ENCODE results near the gene RNF145. TPM values are rescaled to one million over a fixed set of nuclear protein-coding genes. Genes with fewer than 3 reads are reported as not detected.

Gene RNF145
- total RNA-seq, 2 donors from 2014 or later, result 38.6 to 50.5 TPM

DNA sequence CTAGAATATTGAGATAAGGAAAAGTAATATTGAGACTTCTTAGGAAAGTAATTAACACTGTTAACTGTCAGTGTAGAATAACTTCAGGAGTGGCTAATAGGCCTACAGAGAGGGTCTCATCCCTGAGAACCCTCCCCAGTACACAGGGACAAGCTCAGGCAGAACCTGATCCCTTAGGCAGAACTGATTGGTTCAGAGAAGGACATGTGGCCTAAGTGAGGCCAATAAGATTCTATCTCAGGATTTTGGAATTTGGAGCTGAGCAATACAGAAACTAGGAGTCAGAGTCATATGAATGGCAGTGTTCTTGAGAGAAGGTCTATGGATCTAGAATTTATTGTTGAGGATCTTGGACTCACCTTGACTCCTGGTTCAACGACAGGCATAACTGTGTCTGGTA lies 42.8 kb upstream of the RNF145 start:
- Histone ChIP-seq H3K4me1 (replicated peaks) (no peaks in the 10 kb centered on the region), H3K36me3 (no peaks in the 10 kb centered on the region), H3K9me3 (no peaks in the 10 kb centered on the region), H3K27me3 (replicated peaks; ENCODE audit: insufficient read depth) (no peaks in the 10 kb centered on the region), H3K4me3 (no peak overlapping the region), H3K27ac (no peak overlapping the region)
- DNase-seq (ENCODE audit: low spot score), result no peak
- 93% methylated on average over 1 of the region's 1 CpG for WGBS
- no peak for TF ChIP-seq POLR2A (IDR thresholded peaks at IDR 0.05)
- TF ChIP-seq, protein P1, sequence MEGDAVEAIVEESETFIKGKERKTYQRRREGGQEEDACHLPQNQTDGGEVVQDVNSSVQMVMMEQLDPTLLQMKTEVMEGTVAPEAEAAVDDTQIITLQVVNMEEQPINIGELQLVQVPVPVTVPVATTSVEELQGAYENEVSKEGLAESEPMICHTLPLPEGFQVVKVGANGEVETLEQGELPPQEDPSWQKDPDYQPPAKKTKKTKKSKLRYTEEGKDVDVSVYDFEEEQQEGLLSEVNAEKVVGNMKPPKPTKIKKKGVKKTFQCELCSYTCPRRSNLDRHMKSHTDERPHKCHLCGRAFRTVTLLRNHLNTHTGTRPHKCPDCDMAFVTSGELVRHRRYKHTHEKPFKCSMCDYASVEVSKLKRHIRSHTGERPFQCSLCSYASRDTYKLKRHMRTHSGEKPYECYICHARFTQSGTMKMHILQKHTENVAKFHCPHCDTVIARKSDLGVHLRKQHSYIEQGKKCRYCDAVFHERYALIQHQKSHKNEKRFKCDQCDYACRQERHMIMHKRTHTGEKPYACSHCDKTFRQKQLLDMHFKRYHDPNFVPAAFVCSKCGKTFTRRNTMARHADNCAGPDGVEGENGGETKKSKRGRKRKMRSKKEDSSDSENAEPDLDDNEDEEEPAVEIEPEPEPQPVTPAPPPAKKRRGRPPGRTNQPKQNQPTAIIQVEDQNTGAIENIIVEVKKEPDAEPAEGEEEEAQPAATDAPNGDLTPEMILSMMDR (IDR thresholded peaks at IDR 0.05), result no peak
- TF ChIP-seq POLR2AphosphoS5 (IDR thresholded peaks at IDR 0.05), result no peak
- intact Hi-C loops (cut with DNase I), result no loop called here

DNA sequence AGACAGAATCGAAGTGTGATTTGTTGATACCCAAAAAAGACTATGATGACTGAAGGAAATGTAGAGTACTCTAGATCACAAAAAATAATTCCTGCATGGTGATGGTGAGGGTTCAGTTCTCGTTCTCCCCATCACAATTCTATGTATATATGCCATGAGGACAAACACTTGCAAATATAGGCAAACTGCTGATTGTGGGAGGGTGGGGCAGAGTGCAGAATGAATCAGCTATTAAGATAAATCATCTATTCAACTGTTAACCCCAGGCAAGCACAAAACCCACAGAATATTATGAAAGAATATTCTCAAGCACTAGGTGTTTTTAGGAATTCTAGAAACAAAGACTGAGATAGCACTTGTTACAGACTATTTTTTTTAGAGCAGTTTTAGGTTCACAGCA lies 39.8 kb upstream of the RNF145 start:
- intact Hi-C loops (cut with DNase I), result no loop called here
- WGBS, result 71% methylated on average over 2 of the region's 2 CpGs
- H3K36me3 ChIP-seq, result no peaks in the 10 kb centered on the region
- no peaks in the 10 kb centered on the region for H3K9me3 ChIP-seq
- TF ChIP-seq, protein P1 (IDR thresholded peaks at IDR 0.05), result no peak
- no peak overlapping the region for H3K27ac ChIP-seq
- no peaks in the 10 kb centered on the region for H3K27me3 ChIP-seq (replicated peaks; ENCODE audit: insufficient read depth)
- no peaks in the 10 kb centered on the region for H3K4me1 ChIP-seq (replicated peaks)
- no peak for DNase-seq (ENCODE audit: low spot score)
- H3K4me3 ChIP-seq, result no peak overlapping the region

DNA sequence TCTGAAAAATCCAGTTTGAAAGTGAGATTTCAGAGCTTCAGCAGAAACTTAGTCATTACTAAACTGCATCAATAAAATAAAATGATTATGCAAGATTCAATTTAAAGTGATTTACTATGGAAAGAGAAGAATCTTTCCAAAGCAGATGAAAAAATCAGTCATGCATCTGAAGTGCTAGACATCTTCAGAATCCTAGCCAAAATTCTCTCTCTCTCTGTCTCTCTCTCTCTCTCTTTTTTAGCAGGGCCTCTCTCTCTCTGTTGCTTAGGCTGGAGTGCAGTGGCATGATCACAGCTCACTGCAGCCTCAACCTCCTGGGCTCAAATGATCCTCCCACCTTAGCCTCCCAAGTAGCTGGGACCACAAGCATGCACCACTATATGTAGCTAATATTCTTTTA lies 35.5 kb upstream of the RNF145 start:
- Histone ChIP-seq H3K4me3 (no peak overlapping the region), H3K4me1 (replicated peaks) (no peaks in the 10 kb centered on the region), H3K36me3 (no peaks in the 10 kb centered on the region), H3K9me3 (no peaks in the 10 kb centered on the region), H3K27ac (no peak overlapping the region), H3K27me3 (replicated peaks; ENCODE audit: insufficient read depth) (no peaks in the 10 kb centered on the region)
- TF ChIP-seq POLR2AphosphoS5 (IDR thresholded peaks at IDR 0.05) (no peak), POLR2A (IDR thresholded peaks at IDR 0.05) (no peak)
- TF ChIP-seq, protein P1 (IDR thresholded peaks at IDR 0.05), result no peak
- no peak for DNase-seq (ENCODE audit: low spot score)
- intact Hi-C loops (cut with DNase I), result no loop called here

DNA sequence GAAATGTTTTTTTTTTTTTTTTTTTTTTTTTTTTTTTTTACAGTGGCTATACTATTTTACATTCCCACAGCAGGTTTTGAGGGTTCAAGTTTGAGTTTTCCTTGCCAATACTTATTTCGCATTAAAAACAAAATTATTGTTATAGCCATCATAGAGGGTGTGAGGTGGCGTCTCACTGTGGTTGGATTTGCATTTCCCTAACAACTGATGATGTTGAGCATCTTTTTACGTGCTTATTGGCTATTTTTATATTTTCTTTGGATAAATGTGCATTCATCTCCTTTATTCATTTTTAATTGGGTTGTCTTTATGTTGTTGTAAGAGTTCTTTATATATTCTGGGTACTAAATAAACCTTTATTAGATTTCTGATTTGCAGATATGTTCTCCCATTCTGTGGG lies 34.8 kb upstream of the RNF145 start:
- no peak overlapping the region for H3K27ac ChIP-seq
- H3K4me1 ChIP-seq (replicated peaks), result no peaks in the 10 kb centered on the region
- 72% methylated on average over 3 of the region's 3 CpGs for WGBS

DNA sequence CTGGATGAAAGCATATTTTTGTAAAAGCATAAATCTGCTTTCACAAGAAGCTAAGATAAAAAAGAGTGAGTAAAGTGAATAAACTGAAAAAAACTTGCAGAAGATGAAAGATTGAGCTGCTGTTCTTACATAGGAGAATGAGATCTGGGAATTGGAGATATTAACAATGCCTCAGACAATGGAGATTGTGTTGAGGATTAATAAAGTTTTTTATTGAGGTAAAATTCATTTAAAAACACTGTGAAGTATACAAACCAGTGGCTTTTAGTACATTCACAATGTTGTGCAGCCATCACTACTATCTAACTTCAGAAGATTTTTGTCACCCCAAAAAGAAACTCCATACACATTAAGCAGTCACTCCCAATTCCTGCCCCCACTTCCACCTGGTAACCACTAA lies 34.0 kb upstream of the RNF145 start:
- H3K4me1 ChIP-seq (replicated peaks), result no peaks in the 10 kb centered on the region
- no peaks in the 10 kb centered on the region for H3K36me3 ChIP-seq
- no peak overlapping the region for H3K4me3 ChIP-seq
- H3K9me3 ChIP-seq, result no peaks in the 10 kb centered on the region
- intact Hi-C loops (cut with DNase I), result no loop called here
- TF ChIP-seq, protein P1 (IDR thresholded peaks at IDR 0.05), result no peak
- TF ChIP-seq POLR2AphosphoS5 (IDR thresholded peaks at IDR 0.05) (no peak), POLR2A (IDR thresholded peaks at IDR 0.05) (no peak)
- DNase-seq (ENCODE audit: low spot score), result no peak
- H3K27ac ChIP-seq, result no peak overlapping the region
- no peaks in the 10 kb centered on the region for H3K27me3 ChIP-seq (replicated peaks; ENCODE audit: insufficient read depth)

More for the DNA sequence above, 34.8 kb upstream of the RNF145 start:
- TF ChIP-seq, protein P1 (IDR thresholded peaks at IDR 0.05), result no peak
- TF ChIP-seq POLR2AphosphoS5 (IDR thresholded peaks at IDR 0.05), result no peak
- no peak for TF ChIP-seq POLR2A (IDR thresholded peaks at IDR 0.05)
- Histone ChIP-seq H3K27me3 (replicated peaks; ENCODE audit: insufficient read depth) (no peaks in the 10 kb centered on the region), H3K9me3 (no peaks in the 10 kb centered on the region), H3K36me3 (no peaks in the 10 kb centered on the region), H3K4me3 (no peak overlapping the region)
- intact Hi-C loops (cut with DNase I), result no loop called here
- no peak for DNase-seq (ENCODE audit: low spot score)

All from prostate gland (tissue), 2 donors.